Mesothelial cell of epicardium (in vitro differentiated cells): ENCODE results near the gene PITX2. TPM values are rescaled to one million over a fixed set of nuclear protein-coding genes. Genes with fewer than 3 reads are reported as not detected.

Experiments
- DNase-seq, 2 experiments: peaks; one replicate each; pipeline ENCODE4 v3.0.0; 2021; ENCODE audit warnings: low spot score in 2 of 2; ENCODE audit not compliant: unreplicated experiment in 2 of 2
- H3K27ac Mint-ChIP-seq: 2 replicates; pipeline ENCODE4 v1.8.0; 2021; ENCODE audit warnings: mixed read lengths
- H3K27me3 Mint-ChIP-seq: 2 replicates; pipeline ENCODE4 v1.8.0; 2021; ENCODE audit warnings: low read depth, mixed read lengths
- H3K36me3 Mint-ChIP-seq: 2 replicates; pipeline ENCODE4 v1.8.0; 2021; ENCODE audit warnings: mixed read lengths
- H3K4me1 Mint-ChIP-seq: 2 replicates; pipeline ENCODE4 v1.8.0; 2021; ENCODE audit warnings: mixed read lengths
- H3K4me3 Mint-ChIP-seq: 2 replicates; pipeline ENCODE4 v1.8.0; 2021; ENCODE audit warnings: mild to moderate bottlenecking, moderate library complexity, mixed read lengths
- H3K9me3 Mint-ChIP-seq: 2 replicates; pipeline ENCODE4 v1.8.0; 2021; ENCODE audit warnings: mixed read lengths
- CTCF ChIP-seq: fragments of 200-600 bp; sonication (generic); IDR thresholded peaks from one replicate; pipeline ENCODE4 v1.5.0; 2021; ENCODE audit warnings: antibody characterized with exemption; ENCODE audit not compliant: unreplicated experiment
- total RNA-seq: library from RNA; stranded (reverse); gene quantifications from 3 replicates; pipeline ENCODE4 v1.2.1, GENCODE V29; 2021

The PITX2 gene
- total RNA-seq, 1 donor from 2014 or later = 95.5 TPM

DNA sequence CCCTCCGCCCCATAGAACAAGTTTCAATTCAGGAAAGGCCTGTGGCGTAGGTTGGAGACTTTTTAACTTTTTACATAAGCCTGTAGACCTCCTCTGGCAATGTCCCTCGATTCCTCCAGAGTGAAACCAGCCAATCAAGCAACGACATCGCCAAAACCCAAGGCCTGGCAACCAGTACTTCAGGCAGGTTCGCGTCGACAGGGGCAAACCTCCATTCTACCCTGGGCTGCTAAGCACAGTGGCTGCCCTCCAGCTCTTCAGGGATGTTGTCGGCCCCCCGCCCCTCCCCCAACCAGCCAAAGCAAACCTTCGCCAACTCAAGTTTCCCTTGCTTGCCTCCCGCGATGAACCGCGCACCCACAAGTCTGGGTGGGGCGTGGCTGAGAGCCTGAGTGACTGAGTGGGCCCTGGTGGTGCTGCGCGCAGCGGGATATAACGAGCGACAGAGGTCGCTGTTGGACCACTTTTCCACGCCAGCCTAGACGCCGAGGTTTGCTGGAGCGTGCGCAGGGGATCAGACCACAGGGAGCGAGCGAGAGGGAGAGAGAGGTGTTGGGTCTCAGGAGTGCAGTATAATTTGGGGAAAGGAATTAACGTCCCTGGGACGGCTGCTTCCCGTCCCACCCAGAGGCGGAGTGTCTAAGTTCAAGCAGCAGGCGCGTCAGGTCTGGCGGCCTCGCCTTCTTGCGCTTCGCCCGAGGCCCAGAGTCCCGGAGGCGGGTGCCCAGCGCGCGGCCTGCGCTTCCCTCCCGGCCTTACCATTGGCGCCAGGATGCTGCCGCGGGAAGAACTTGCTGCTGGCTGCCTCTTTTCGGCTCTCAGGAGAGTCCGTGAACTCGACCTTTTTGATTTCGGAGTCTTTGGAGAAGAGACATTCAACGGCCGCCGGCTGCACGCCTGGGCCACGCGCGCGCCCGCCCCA, 9.0 kb upstream of the PITX2 start:
- peak; percentile 80 to 89 for DNase-seq
- peaks cover 13% of the 10 kb centered on the region for H3K36me3 Mint-ChIP-seq
- H3K4me3 Mint-ChIP-seq = peak overlapping the region; percentile 69
- no peaks in the 10 kb centered on the region for H3K9me3 Mint-ChIP-seq
- peak; percentile 85 for TF ChIP-seq CTCF
- H3K4me1 Mint-ChIP-seq = peaks cover 72% of the 10 kb centered on the region
- peak overlapping the region; percentile 93 for H3K27ac Mint-ChIP-seq
- peaks cover 71% of the 10 kb centered on the region for H3K27me3 Mint-ChIP-seq

- Mint-ChIP-seq H3K27ac (peak overlapping the region; percentile 88), H3K36me3 (peaks cover 17% of the 10 kb centered on the region), H3K4me3 (peak overlapping the region; percentile 69), H3K27me3 (peaks cover 76% of the 10 kb centered on the region), H3K4me1 (peaks cover 74% of the 10 kb centered on the region), H3K9me3 (no peaks in the 10 kb centered on the region)
- DNase-seq = no peak
- no peak for TF ChIP-seq CTCF
These were observed 8.0 kb upstream of the PITX2 start for GRCh38 chr4:110630688-110631402.

DNA sequence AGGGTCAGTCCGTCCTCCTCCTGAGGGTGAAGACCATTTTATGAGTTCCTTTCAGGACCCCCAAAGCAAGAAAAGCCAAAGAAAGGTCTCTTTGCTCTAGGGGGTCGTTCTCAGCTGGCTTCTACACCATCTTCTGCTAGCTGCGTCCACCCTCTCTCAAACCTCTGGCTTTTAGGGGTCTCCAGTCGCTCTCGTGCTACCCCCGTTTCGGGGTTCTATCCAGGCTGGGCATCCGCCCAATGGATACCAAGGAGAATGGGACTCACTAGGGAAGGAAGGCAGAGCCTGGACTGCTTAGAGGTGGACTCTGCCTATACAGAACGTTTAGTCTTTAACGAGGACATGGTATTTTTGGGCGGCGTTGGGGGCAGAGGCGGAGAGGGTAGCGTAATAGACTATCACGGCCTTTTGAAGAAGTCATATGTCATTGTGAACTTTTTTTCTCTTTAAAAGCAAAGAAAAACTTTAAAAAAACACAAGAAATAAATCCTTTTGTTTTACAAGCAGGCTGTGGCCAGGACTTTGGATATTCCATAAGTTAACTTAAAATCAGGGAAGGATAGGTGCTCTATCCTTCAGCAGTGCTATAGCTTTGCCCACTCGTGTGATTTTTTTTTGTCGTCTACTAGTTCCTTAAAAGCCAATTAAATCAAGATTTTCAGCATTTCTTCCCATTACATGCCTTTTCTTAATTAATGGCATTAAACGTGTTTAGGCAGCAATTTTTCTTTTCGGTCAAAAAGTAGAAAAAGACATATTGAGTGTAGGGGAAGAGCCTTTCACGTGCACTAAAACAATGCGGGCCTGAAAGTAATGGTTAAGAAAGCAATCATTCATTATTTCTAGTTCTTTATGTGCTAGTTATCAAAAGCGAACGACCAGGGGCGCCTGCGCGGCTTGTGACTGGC, 7.2 kb upstream of the PITX2 start:
- peak overlapping the region; percentile 69 for H3K4me3 Mint-ChIP-seq
- peak overlapping the region; percentile 88 for H3K27ac Mint-ChIP-seq
- H3K9me3 Mint-ChIP-seq = no peaks in the 10 kb centered on the region
- peaks cover 77% of the 10 kb centered on the region for H3K4me1 Mint-ChIP-seq
- H3K27me3 Mint-ChIP-seq = peaks cover 81% of the 10 kb centered on the region
- no peak for TF ChIP-seq CTCF
- H3K36me3 Mint-ChIP-seq = peaks cover 17% of the 10 kb centered on the region
- DNase-seq = peak in 1 of 2 experiments; percentile 38

DNA sequence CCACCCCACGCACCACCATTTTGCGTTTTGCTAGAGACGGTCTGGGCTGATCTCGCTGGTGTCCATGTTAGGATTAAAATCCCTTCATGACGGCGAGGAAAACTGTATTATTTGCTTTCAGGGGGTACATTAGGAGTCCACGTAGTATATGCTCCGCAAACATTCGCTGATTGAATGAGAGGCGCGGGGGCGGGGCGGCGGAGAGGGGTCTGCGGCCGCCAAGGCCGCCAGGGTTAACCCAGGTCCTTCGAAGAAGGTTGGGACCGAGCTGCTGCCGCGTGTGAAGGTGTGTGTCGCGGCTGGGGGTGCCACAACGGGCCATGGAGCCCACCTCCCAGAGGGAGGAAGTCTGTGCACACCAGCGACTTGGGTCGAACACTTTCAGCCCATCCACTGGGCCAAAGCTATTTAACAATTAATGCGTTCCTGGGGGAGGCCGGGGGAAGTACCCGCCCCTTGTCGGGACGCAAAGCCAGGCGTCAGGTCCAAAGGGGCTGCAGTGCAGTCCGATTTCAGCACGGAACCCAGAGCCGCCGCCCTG, 6.4 kb upstream of the PITX2 start:
- H3K4me1 Mint-ChIP-seq = peaks cover 80% of the 10 kb centered on the region
- H3K27ac Mint-ChIP-seq = peak overlapping the region; percentile 81
- no peak for TF ChIP-seq CTCF
- H3K36me3 Mint-ChIP-seq = peaks cover 15% of the 10 kb centered on the region
- H3K4me3 Mint-ChIP-seq = peak overlapping the region; percentile 69
- no peaks in the 10 kb centered on the region for H3K9me3 Mint-ChIP-seq
- peaks cover 83% of the 10 kb centered on the region for H3K27me3 Mint-ChIP-seq
- peak in 1 of 2 experiments; percentile 38 for DNase-seq
